HG03457 (cell line): Measurements from ENCODE around the gene TBX1.

Source experiments
- ATAC-seq: cut with Tn5 transposase; IDR thresholded peaks from one replicate; pipeline ENCODE4 v1.9.1; 2021; ENCODE audit warnings: moderate number of reproducible peaks; ENCODE audit not compliant: unreplicated experiment

TBX1 gene

DNA sequence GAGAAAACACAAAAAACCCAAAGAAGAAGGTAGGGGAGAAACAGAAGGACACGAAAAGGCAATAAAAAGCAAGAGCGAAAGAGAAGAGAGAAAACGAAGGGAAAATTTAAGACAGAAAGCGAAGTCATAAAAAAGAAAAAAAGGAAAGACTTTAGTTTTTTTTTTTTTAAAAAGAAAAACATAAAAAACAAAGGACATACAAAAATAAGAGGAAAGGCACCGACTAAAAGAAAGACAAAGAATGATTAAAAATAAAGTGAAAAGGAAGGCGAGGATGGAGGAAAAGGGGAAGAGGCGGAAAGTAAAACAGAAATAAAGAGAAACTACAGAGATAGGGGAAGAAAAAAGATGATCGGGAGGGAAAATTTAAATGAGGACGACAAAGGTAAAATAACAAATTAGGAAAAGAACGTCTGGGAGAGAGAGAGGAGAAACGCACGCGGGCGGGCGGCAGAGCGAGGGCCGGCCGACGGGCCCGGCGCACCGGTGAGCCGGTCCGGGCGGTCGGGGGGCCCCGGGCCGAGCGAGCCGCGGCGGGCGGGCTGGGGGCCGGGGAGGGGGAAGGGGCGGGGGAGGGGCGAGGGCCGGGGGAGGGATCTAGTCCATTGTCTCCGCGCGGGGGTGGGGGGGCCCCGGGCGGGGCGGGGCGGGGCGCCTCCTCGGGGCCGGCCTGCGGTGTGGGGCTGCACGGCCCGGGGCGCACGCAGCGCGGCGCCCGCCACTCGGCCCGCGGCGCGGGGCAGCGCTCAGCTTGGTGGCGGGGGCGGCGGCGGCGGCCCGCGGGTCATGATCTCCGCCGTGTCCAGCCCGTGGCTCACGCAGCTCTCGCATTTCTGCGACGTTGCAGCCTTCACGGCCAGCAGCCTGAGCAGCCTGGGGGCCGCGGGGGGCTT, at the start of gene TBX1:
TSS of gene TBX1 (plus strand) at position 721 of the 893 bp plus-strand sequence. CDS start at position 787, 66 bp downstream.
- ATAC-seq, result no peak

DNA sequence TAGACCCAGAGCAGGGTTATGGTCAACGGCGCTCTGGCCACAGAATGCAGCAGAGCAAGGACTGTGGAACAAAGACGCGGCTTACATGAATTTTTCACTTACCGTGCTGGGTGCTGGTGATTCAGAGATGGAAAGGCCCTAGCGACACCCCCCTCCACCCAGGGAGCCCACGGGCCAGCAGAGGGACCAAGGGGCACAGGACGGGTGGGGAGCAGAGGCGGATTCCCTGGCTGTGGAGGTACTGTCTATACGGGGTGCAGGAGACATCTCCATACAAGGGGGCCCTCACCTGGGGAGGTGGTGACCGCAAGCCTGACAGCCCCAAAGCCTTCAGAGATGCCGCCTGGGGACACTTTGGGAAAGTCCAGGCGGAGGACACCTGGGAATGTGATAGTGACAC, 47.3 kb upstream of the TBX1 start:
- ATAC-seq, result no peak

DNA sequence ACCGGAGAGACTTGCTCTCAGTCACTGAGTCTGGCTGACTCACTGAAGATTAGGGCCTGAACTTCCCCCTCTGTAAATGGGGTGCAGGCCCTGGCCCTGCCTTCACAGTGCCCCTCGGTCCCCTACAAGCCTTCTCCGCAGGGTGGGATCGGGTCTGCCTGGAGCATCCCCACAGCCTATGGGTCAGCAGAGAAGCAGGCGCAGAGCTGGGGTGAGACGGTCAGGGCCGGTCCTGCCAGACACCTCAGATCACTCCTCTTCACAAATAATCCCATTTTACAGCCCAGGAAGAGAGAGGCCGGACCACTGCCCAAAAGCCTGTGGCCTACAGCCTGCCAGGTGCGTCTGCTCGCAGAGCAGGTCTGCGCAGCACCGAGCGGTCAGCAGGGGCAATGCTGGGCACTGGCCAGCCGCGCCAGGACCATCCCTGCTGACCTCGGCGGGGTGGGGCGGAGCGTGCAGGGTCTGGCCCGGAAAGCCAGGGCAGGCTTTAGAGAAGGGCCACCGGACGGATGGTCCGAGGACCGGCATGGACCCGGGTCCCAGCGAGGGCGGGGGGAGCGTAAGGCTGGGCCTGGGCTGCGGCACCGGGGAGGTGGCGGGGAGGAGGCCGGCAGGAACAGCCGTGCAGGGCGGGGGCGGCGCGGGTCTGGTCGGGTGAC, 46.8 kb upstream of the TBX1 start:
- ATAC-seq, result no peak

GRCh38 chr22:19714312-19715187, 46.0 kb upstream of the TBX1 start, which contains the start of gene SEPTIN5:
SEPTIN5 (plus strand) TSS chr22:19714503; CDS start chr22:19714589, 86 bp downstream.
- ATAC-seq, result no peak

GRCh38 chr22:19715188-19715930, 45.2 kb upstream of the TBX1 start:
- no peak for ATAC-seq

DNA sequence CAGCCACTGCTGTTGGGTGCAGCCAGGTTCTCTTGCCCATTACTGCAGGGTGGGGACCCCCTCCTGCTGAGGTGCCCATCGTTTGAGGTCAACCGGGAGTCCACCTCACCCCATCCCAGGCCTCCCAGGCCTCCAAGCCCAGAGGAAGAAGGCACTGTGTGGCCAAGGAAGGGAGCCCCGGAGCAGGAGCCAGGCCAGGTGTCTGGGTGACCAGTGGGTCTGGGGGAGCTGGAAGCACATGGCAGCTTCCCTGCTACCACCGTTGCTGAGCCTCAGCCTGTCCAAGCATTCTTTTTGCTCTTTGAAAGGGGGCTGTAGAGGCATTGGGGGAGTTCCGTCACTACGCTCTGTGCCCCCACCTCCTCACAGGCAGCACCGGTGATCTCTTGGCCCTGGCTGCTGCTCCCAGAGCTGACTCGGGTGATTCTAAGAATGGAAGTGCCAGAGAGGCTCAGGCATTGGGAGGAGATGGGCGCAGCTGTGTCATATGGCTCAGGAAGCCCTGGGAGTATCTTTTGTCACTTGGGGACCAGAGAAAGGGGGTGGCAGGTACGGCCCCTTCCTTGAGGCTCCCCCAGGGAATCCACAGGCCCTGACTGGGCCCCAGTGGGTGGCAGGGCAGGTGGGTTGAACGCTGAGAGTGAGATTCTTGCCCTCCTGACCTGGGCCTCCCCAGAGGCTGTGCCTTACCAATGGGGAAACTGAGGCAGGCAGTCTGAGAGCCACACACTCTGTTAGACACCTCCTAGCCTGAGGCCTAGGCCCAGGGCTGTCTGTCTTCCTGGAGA, 44.3 kb upstream of the TBX1 start:
- ATAC-seq, result no peak

DNA sequence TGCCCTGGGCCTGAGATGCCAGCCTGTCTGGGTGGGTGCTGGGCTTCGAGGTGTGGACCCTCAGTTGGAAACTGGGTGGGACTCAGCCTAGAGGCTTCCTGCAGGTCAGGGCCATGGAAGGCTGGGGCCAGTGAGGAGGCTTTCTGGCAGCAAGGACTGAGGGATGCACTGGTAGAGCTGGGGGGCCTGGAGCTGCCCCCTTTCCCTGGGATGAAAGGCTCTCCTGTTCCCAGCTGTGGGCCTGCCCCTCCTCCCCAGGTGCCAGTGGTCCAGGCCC, 43.8 kb upstream of the TBX1 start:
- no peak for ATAC-seq

DNA sequence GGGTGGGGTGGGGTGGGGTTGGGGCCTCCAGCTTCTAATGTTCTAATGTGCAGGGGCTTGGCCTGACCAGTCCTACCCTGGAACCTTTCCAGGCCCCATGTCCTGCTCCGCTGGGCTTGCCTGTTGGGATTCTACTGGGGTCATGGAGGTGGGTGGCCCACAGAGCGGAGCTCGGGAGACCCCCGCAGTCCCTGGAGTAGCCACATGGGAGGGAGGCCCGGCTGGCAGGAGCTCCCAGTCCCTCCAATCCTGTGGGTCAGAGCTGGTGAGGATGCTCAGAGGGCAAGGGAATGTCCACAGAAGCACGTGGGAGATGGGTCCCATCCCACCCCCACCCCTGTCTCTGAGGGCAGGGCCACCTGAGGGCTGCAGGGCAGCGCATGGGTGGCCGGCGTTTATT, 43.4 kb upstream of the TBX1 start:
- no peak for ATAC-seq

GRCh38 chr22:19717691-19718455, 42.7 kb upstream of the TBX1 start:
- ATAC-seq, result no peak

- no peak for ATAC-seq
Measured at GRCh38 chr22:19718456-19719049, 42.0 kb upstream of the TBX1 start.

- ATAC-seq, result no peak
Measured at GRCh38 chr22:19719050-19719482, 41.5 kb upstream of the TBX1 start.

DNA sequence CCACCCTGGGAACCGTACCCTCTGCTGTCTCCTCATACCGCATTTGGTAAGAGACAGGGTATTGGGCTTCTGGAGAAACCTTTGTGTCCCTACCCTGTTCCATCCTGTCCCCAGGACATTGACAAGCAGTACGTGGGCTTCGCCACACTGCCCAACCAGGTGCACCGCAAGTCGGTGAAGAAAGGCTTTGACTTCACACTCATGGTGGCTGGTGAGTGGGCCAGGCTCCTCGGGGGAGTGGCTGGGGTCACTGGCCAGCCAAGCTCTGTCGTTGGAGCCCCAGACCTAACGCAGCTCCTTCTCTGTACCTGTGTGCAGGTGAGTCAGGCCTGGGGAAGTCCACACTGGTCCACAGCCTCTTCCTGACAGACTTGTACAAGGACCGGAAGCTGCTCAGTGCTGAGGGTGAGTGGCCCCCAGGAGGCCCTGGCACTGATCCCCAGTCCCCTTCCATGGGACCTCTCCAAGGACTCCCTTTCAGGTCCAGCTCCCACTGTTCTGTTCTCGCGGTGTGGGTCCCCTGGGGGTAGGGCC, 41.0 kb upstream of the TBX1 start:
- no peak for ATAC-seq

GRCh38 chr22:19720150-19720827, 40.3 kb upstream of the TBX1 start:
- no peak for ATAC-seq

DNA sequence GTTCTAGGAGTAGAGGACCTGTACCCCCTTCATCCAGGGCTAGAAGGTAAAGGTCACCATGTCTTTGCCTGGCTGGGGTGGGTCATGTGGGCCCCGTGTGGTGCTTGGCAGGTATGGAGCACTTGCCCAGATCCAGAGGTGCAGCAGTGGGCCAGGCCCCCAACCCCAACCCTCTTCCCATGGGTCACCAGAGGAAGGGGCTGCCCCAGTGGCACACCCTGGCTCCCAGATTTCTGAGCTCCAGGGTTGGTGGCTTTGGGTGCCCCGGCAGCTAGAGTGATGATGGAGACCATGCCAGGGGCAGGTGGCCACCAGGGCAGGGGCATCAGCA, 39.6 kb upstream of the TBX1 start:
- no peak for ATAC-seq

- no peak for ATAC-seq
Measured at GRCh38 chr22:19721330-19722177, 39.0 kb upstream of the TBX1 start.

DNA sequence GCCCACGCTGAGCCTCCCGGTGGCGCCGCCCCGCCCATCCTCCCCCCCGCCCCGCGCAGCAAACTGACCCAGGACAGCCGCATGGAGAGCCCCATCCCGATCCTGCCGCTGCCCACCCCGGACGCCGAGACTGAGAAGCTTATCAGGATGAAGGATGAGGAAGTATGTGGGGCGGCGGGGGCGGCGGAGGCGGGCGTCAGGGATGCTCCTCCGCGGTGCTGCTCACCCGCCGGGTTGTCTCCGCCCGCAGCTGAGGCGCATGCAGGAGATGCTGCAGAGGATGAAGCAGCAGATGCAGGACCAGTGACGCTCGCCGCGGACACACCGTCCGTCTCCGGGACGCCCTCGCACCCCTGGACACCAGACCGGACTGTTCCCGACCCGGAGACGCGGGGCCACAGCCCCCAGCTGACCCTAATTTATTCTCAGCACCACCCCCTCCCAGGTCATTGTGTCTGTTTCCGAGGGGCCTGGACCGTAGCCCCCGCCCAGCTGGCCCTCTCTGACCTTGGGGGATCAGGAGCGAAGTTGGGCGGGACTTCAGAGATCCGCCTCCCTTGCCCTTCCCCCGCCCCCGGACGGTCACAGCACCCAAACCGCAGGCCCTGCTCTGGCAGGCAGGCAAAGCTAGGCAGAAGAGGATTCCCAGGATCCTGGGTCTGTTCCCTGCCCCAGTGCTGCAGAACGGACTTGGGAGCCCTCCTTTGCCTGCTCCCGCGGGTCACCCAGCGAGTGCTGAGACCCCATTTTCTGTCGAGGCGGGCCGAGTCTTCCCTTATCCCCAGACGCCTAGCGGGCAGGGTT, 38.2 kb upstream of the TBX1 start:
- ATAC-seq, result no peak

DNA sequence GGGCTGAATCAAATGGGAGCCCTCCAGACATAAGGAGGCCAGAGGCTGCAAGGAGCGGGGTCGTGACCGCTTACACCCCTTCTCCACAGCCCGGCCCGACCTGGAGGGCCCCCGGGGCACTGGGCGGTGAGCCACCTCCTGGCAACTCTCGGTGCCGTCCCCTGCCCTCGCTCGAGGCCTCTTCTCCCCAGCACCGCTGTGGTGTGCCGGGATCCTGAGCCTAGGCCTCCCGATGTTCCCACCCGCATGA, 37.7 kb upstream of the TBX1 start:
- ATAC-seq, result no peak
